SK-N-SH treated with all-trans-retinoic acid at 6 μM for 48 hours (cell line): ENCODE data around the gene DPP7.

Source experiments
- ATAC-seq: fragments of 200-7000 bp; cut with Tn5 transposase; 3 replicates; pipeline ENCODE4 v1.9.1; 2020; ENCODE audit warnings: mild to moderate bottlenecking, moderate library complexity
- ARNTL ChIP-seq: fragments of 450-650 bp; formaldehyde crosslinking; IDR thresholded peaks from 2 replicates; pipeline ENCODE4 v1.5.0; 2020; ENCODE audit warnings: low read depth, mild to moderate bottlenecking, moderate library complexity, borderline replicate concordance
- BACH2 ChIP-seq: fragments of 250-450 bp; sonication (Bioruptor Pico); IDR thresholded peaks from 2 replicates; pipeline ENCODE4 v1.9.0; 2021; ENCODE audit warnings: mild to moderate bottlenecking, borderline replicate concordance
- CSDC2 ChIP-seq: fragments of 250-450 bp; sonication (Bioruptor Pico); IDR thresholded peaks from 2 replicates; pipeline ENCODE4 v1.5.0; 2020; ENCODE audit warnings: mild to moderate bottlenecking, moderate library complexity
- ESRRG ChIP-seq: fragments of 250-450 bp; sonication (Bioruptor Pico); IDR thresholded peaks from 2 replicates; pipeline ENCODE4 v1.6.1; 2021; ENCODE audit warnings: mild to moderate bottlenecking
- GLIS3 ChIP-seq: fragments of 250-450 bp; sonication (Bioruptor Pico); IDR thresholded peaks from 2 replicates; pipeline ENCODE4 v1.5.0; 2020; ENCODE audit warnings: mild to moderate bottlenecking, moderate library complexity
- ISL1 ChIP-seq: fragments of 250-450 bp; sonication (Bioruptor Pico); IDR thresholded peaks from 2 replicates; pipeline ENCODE4 v2.1.2; 2022; ENCODE audit warnings: mild to moderate bottlenecking, moderate library complexity
- OSR1 ChIP-seq: fragments of 250-450 bp; sonication (Bioruptor Pico); IDR thresholded peaks from 2 replicates; pipeline ENCODE4 v1.8.0; 2022; ENCODE audit warnings: moderate library complexity, mild to moderate bottlenecking, inconsistent platforms
- PATZ1 ChIP-seq: fragments of 250-450 bp; sonication (Bioruptor Pico); IDR thresholded peaks from 2 replicates; pipeline ENCODE4 v1.8.0; 2020; ENCODE audit warnings: mild to moderate bottlenecking, moderate library complexity, borderline replicate concordance
- PPARA ChIP-seq: fragments of 250-450 bp; sonication (Bioruptor Pico); IDR thresholded peaks from 2 replicates; pipeline ENCODE4 v1.5.0; 2020; ENCODE audit warnings: mild to moderate bottlenecking, borderline replicate concordance
- RARB ChIP-seq: fragments of 250-450 bp; sonication (Bioruptor Pico); IDR thresholded peaks from 2 replicates; pipeline ENCODE4 v1.8.0; 2021; ENCODE audit warnings: mild to moderate bottlenecking, moderate library complexity
- SNAI2 ChIP-seq: fragments of 250-450 bp; sonication (Bioruptor Pico); IDR thresholded peaks from 2 replicates; pipeline ENCODE4 v1.5.0; 2020; ENCODE audit warnings: mild to moderate bottlenecking, moderate library complexity
- TCF4 ChIP-seq: fragments of 250-450 bp; sonication (Bioruptor Pico); IDR thresholded peaks from 2 replicates; pipeline ENCODE4 v1.8.0; 2021; ENCODE audit warnings: mild to moderate bottlenecking, moderate library complexity, borderline replicate concordance
- TOX ChIP-seq: fragments of 250-450 bp; sonication (Bioruptor Pico); IDR thresholded peaks from 2 replicates; pipeline ENCODE4 v1.8.0; 2021; ENCODE audit warnings: mild to moderate bottlenecking, moderate library complexity, borderline replicate concordance
- ZC3H10 ChIP-seq: fragments of 250-450 bp; sonication (Bioruptor Pico); IDR thresholded peaks from 2 replicates; pipeline ENCODE4 v1.5.1; 2021; ENCODE audit warnings: mild to moderate bottlenecking, moderate library complexity
- ZFP3 ChIP-seq: fragments of 250-450 bp; sonication (Bioruptor Pico); IDR thresholded peaks from 2 replicates; pipeline ENCODE4 v1.5.0; 2020; ENCODE audit warnings: mild to moderate bottlenecking, moderate library complexity
- ZFP30 ChIP-seq: fragments of 450-650 bp; formaldehyde crosslinking; IDR thresholded peaks from 2 replicates; pipeline ENCODE4 v1.5.0; 2022; ENCODE audit warnings: mild to moderate bottlenecking, moderate library complexity
- ZNF565 ChIP-seq: fragments of 450-650 bp; formaldehyde crosslinking; conservative IDR thresholded peaks from 2 replicates; pipeline ENCODE4 v1.5.0; 2020; ENCODE audit warnings: low read depth, mild to moderate bottlenecking, moderate library complexity
- ZNF70 ChIP-seq: fragments of 450-650 bp; formaldehyde crosslinking; IDR thresholded peaks from 2 replicates; pipeline ENCODE4 v1.5.0; 2020; ENCODE audit warnings: mild to moderate bottlenecking, moderate library complexity
- ZNF8 ChIP-seq: fragments of 450-650 bp; formaldehyde crosslinking; IDR thresholded peaks from 2 replicates; pipeline ENCODE4 v1.5.0; 2020; ENCODE audit warnings: mild to moderate bottlenecking, moderate library complexity
- TF ChIP-seq, protein P1 (sequence below): fragments of 250-450 bp; sonication (Bioruptor Pico); IDR thresholded peaks from 2 replicates; pipeline ENCODE4 v1.8.0; 2021; ENCODE audit warnings: low read depth, mild to moderate bottlenecking, moderate library complexity, borderline replicate concordance
- TF ChIP-seq, protein P2 (sequence below): fragments of 250-450 bp; sonication (Bioruptor Pico); IDR thresholded peaks from 2 replicates; pipeline ENCODE4 v1.5.0; 2020; ENCODE audit warnings: mild to moderate bottlenecking, moderate library complexity
- TF ChIP-seq, protein P3 (sequence below): fragments of 250-450 bp; sonication (Bioruptor Pico); IDR thresholded peaks from 2 replicates; pipeline ENCODE4 v1.5.1; 2021; ENCODE audit warnings: mild to moderate bottlenecking, moderate library complexity

DPP7 gene

GRCh38 chr9:137107982-137108381 is 6.6 kb downstream of the DPP7 start:
- TF ChIP-seq ESRRG (CRISPR knock-in tag) (no peak), BACH2 (CRISPR knock-in tag) (no peak), ARNTL (CRISPR knock-in tag) (no peak), GLIS3 (CRISPR knock-in tag) (no peak), TOX (CRISPR knock-in tag) (no peak), ZFP3 (CRISPR knock-in tag) (no peak), ZFP30 (CRISPR knock-in tag) (no peak), ZNF70 (CRISPR knock-in tag) (no peak), ZNF8 (CRISPR knock-in tag) (no peak), ISL1 (CRISPR knock-in tag) (no peak), PPARA (no peak), ZC3H10 (CRISPR knock-in tag) (no peak), SNAI2 (CRISPR knock-in tag) (no peak)
- TF ChIP-seq, protein P1, sequence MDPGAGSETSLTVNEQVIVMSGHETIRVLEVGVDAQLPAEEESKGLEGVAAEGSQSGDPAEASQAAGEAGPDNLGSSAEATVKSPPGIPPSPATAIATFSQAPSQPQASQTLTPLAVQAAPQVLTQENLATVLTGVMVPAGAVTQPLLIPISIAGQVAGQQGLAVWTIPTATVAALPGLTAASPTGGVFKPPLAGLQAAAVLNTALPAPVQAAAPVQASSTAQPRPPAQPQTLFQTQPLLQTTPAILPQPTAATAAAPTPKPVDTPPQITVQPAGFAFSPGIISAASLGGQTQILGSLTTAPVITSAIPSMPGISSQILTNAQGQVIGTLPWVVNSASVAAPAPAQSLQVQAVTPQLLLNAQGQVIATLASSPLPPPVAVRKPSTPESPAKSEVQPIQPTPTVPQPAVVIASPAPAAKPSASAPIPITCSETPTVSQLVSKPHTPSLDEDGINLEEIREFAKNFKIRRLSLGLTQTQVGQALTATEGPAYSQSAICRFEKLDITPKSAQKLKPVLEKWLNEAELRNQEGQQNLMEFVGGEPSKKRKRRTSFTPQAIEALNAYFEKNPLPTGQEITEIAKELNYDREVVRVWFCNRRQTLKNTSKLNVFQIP (CRISPR knock-in tag), result no peak
- ATAC-seq, result no peak

GRCh38 chr9:137107312-137107921 is 7.1 kb downstream of the DPP7 start:
- TF ChIP-seq ZNF8 (CRISPR knock-in tag) (no peak), GLIS3 (CRISPR knock-in tag) (no peak), CSDC2 (CRISPR knock-in tag) (no peak), TOX (CRISPR knock-in tag) (no peak), PATZ1 (no peak), ARNTL (CRISPR knock-in tag) (no peak), ZFP30 (CRISPR knock-in tag) (no peak), PPARA (no peak), ISL1 (CRISPR knock-in tag) (no peak), ZFP3 (CRISPR knock-in tag) (no peak), OSR1 (CRISPR knock-in tag) (no peak), TCF4 (no peak), ZC3H10 (CRISPR knock-in tag) (no peak), RARB (no peak)
- TF ChIP-seq, protein P2, sequence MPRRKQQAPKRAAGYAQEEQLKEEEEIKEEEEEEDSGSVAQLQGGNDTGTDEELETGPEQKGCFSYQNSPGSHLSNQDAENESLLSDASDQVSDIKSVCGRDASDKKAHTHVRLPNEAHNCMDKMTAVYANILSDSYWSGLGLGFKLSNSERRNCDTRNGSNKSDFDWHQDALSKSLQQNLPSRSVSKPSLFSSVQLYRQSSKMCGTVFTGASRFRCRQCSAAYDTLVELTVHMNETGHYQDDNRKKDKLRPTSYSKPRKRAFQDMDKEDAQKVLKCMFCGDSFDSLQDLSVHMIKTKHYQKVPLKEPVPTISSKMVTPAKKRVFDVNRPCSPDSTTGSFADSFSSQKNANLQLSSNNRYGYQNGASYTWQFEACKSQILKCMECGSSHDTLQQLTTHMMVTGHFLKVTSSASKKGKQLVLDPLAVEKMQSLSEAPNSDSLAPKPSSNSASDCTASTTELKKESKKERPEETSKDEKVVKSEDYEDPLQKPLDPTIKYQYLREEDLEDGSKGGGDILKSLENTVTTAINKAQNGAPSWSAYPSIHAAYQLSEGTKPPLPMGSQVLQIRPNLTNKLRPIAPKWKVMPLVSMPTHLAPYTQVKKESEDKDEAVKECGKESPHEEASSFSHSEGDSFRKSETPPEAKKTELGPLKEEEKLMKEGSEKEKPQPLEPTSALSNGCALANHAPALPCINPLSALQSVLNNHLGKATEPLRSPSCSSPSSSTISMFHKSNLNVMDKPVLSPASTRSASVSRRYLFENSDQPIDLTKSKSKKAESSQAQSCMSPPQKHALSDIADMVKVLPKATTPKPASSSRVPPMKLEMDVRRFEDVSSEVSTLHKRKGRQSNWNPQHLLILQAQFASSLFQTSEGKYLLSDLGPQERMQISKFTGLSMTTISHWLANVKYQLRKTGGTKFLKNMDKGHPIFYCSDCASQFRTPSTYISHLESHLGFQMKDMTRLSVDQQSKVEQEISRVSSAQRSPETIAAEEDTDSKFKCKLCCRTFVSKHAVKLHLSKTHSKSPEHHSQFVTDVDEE (CRISPR knock-in tag), result no peak
- TF ChIP-seq, all 23 proteins: peak for 0
- no peak; the same call in 1 of the 3 replicates for ATAC-seq

- no peak for ATAC-seq
- no peak for TF ChIP-seq BACH2 (CRISPR knock-in tag)
- TF ChIP-seq GLIS3 (CRISPR knock-in tag), result no peak
- TF ChIP-seq, protein P3, sequence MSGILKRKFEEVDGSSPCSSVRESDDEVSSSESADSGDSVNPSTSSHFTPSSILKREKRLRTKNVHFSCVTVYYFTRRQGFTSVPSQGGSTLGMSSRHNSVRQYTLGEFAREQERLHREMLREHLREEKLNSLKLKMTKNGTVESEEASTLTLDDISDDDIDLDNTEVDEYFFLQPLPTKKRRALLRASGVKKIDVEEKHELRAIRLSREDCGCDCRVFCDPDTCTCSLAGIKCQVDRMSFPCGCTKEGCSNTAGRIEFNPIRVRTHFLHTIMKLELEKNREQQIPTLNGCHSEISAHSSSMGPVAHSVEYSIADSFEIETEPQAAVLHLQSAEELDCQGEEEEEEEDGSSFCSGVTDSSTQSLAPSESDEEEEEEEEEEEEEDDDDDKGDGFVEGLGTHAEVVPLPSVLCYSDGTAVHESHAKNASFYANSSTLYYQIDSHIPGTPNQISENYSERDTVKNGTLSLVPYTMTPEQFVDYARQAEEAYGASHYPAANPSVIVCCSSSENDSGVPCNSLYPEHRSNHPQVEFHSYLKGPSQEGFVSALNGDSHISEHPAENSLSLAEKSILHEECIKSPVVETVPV (CRISPR knock-in tag), result no peak
- no peak for TF ChIP-seq ZNF565
- no peak for TF ChIP-seq TOX (CRISPR knock-in tag)
- TF ChIP-seq ZFP30 (CRISPR knock-in tag), result no peak
- no peak for TF ChIP-seq TCF4
- TF ChIP-seq ISL1 (CRISPR knock-in tag), result no peak
- TF ChIP-seq, protein P1 (CRISPR knock-in tag), result no peak
- TF ChIP-seq ZNF8 (CRISPR knock-in tag), result no peak
- no peak for TF ChIP-seq RARB
- no peak for TF ChIP-seq ZC3H10 (CRISPR knock-in tag)
- TF ChIP-seq, protein P2 (CRISPR knock-in tag), result no peak
Observed at GRCh38 chr9:137106662-137107250, 7.8 kb downstream of the DPP7 start.
